ENCODE measurements around the gene WDR26.

- TF ChIP-seq, protein P1, sequence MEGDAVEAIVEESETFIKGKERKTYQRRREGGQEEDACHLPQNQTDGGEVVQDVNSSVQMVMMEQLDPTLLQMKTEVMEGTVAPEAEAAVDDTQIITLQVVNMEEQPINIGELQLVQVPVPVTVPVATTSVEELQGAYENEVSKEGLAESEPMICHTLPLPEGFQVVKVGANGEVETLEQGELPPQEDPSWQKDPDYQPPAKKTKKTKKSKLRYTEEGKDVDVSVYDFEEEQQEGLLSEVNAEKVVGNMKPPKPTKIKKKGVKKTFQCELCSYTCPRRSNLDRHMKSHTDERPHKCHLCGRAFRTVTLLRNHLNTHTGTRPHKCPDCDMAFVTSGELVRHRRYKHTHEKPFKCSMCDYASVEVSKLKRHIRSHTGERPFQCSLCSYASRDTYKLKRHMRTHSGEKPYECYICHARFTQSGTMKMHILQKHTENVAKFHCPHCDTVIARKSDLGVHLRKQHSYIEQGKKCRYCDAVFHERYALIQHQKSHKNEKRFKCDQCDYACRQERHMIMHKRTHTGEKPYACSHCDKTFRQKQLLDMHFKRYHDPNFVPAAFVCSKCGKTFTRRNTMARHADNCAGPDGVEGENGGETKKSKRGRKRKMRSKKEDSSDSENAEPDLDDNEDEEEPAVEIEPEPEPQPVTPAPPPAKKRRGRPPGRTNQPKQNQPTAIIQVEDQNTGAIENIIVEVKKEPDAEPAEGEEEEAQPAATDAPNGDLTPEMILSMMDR (IDR thresholded peaks at IDR 0.05; ENCODE audit: low read depth, low read length, poor library complexity, severe bottlenecking), result no peak
- no peak for TF ChIP-seq EZH2phosphoT487 (IDR thresholded peaks at IDR 0.05; ENCODE audit: borderline replicate concordance, low read length)
Measured at GRCh38 chr1:224456637-224456953, 22.0 kb upstream of the WDR26 start.
